ENCODE data around the gene CDK14.

The CDK14 gene

GRCh38 chr7:90946730-90947501 is 350.8 kb downstream of the CDK14 start:
- TF ChIP-seq CTCF (IDR thresholded peaks at IDR 0.05; ENCODE audit: insufficient read depth, low read length, poor library complexity, severe bottlenecking): no peak
- Histone ChIP-seq H3K36me3 (ENCODE audit: control insufficient read depth, insufficient read depth, low read length) (no peaks in the 10 kb centered on the region), H3K4me3 (replicated peaks; ENCODE audit: low read depth, low read length) (no peak overlapping the region), H3K27me3 (replicated peaks; ENCODE audit: control insufficient read depth, insufficient read depth, low read length) (no peaks in the 10 kb centered on the region)
- no peak for DNase-seq (ENCODE audit: extremely low read depth, insufficient read length)

- no peak for DNase-seq (ENCODE audit: extremely low read depth, insufficient read length)
- no peak for TF ChIP-seq CTCF (IDR thresholded peaks at IDR 0.05; ENCODE audit: insufficient read depth, low read length, poor library complexity, severe bottlenecking)
- H3K4me3 ChIP-seq (replicated peaks; ENCODE audit: low read depth, low read length): no peak overlapping the region
- no peaks in the 10 kb centered on the region for H3K36me3 ChIP-seq (ENCODE audit: control insufficient read depth, insufficient read depth, low read length)
- H3K27me3 ChIP-seq (replicated peaks; ENCODE audit: control insufficient read depth, insufficient read depth, low read length): no peaks in the 10 kb centered on the region
Measured at GRCh38 chr7:90948085-90948484, 352.0 kb downstream of the CDK14 start.

GRCh38 chr7:90951229-90951628 is 355.1 kb downstream of the CDK14 start:
- no peaks in the 10 kb centered on the region for H3K27me3 ChIP-seq (replicated peaks; ENCODE audit: control insufficient read depth, insufficient read depth, low read length)
- TF ChIP-seq CTCF (IDR thresholded peaks at IDR 0.05; ENCODE audit: insufficient read depth, low read length, poor library complexity, severe bottlenecking): no peak
- no peak overlapping the region for H3K4me3 ChIP-seq (replicated peaks; ENCODE audit: low read depth, low read length)
- DNase-seq (ENCODE audit: extremely low read depth, insufficient read length): no peak
- H3K36me3 ChIP-seq (ENCODE audit: control insufficient read depth, insufficient read depth, low read length): no peaks in the 10 kb centered on the region

GRCh38 chr7:90951986-90952954 is 356.1 kb downstream of the CDK14 start:
- Histone ChIP-seq H3K27me3 (replicated peaks; ENCODE audit: control insufficient read depth, insufficient read depth, low read length) (no peaks in the 10 kb centered on the region), H3K4me3 (replicated peaks; ENCODE audit: low read depth, low read length) (no peak overlapping the region), H3K36me3 (ENCODE audit: control insufficient read depth, insufficient read depth, low read length) (no peaks in the 10 kb centered on the region)
- DNase-seq (ENCODE audit: extremely low read depth, insufficient read length): no peak
- no peak for TF ChIP-seq CTCF (IDR thresholded peaks at IDR 0.05; ENCODE audit: insufficient read depth, low read length, poor library complexity, severe bottlenecking)

- no peaks in the 10 kb centered on the region for H3K27me3 ChIP-seq (replicated peaks; ENCODE audit: control insufficient read depth, insufficient read depth, low read length)
- no peak for TF ChIP-seq CTCF (IDR thresholded peaks at IDR 0.05; ENCODE audit: insufficient read depth, low read length, poor library complexity, severe bottlenecking)
- H3K36me3 ChIP-seq (ENCODE audit: control insufficient read depth, insufficient read depth, low read length): no peaks in the 10 kb centered on the region
- DNase-seq (ENCODE audit: extremely low read depth, insufficient read length): no peak
- H3K4me3 ChIP-seq (replicated peaks; ENCODE audit: low read depth, low read length): no peak overlapping the region
Measured at GRCh38 chr7:90955641-90956207, 359.6 kb downstream of the CDK14 start.
